Kidney (tissue), 14 donors: Measurements from ENCODE around the gene TDP1. TPM values are rescaled to one million over a fixed set of nuclear protein-coding genes. Genes with fewer than 3 reads are reported as not detected.

ENCODE experiments used
- DNase-seq, 5 donors: peaks; one replicate each; pipeline ENCODE4 v3.0.0-alpha.2; 2013 to 2020
- FAIRE-seq: peaks from 2 replicates; lab custom pipeline; 2012; peaks lifted over from hg19 to GRCh38; lab: Jason Lieb, UNC
- H3K27ac ChIP-seq, 2 donors: one replicate each; pipeline ENCODE4 v1.7.0; 2013; ENCODE audit warnings: low read depth in 2 of 2, low read length in 2 of 2, inconsistent platforms in 1 of 2
- H3K27me3 ChIP-seq: one replicate; pipeline ENCODE4 v1.7.1; 2013; ENCODE audit warnings: low read length, inconsistent platforms; ENCODE audit not compliant: control insufficient read depth, insufficient read depth
- H3K36me3 ChIP-seq, 3 donors: one replicate each; pipeline versions ENCODE4 v1.7.0 to v1.7.1; 2013; ENCODE audit warnings: low read length in 3 of 3, control low read depth in 1 of 3, inconsistent platforms in 1 of 3; ENCODE audit not compliant: insufficient read depth in 3 of 3, control insufficient read depth in 2 of 3
- H3K4me1 ChIP-seq, 3 donors: one replicate each; pipeline versions ENCODE4 v1.7.0 to v1.7.1; 2013; ENCODE audit warnings: low read length in 3 of 3, inconsistent platforms in 1 of 3, low read depth in 1 of 3; ENCODE audit not compliant: control insufficient read depth in 2 of 3, insufficient read depth in 2 of 3
- H3K4me3 ChIP-seq, 3 donors: one replicate each; pipeline versions ENCODE4 v1.7.0 to v1.8.1; 2013; ENCODE audit warnings: low read length in 3 of 3, control low read depth in 1 of 3, inconsistent platforms in 1 of 3
- H3K9ac ChIP-seq, 3 donors: one replicate each; pipeline versions ENCODE4 v1.7.0 to v1.7.1; 2013; ENCODE audit warnings: low read length in 3 of 3, control low read depth in 1 of 3, inconsistent platforms in 1 of 3
- H3K9me3 ChIP-seq, 3 donors: one replicate each; pipeline versions ENCODE4 v1.7.0 to v1.7.1; 2013; ENCODE audit warnings: low read length in 3 of 3, control low read depth in 1 of 3, inconsistent platforms in 1 of 3; ENCODE audit not compliant: control insufficient read depth in 2 of 3, insufficient read depth in 1 of 3
- intact Hi-C: fragments of 100-400 bp; cut with DNase I; formaldehyde crosslinking; loops from one replicate; pipeline ENCODE4 v1.11.1; 2022
- polyA plus RNA-seq: library from polyadenylated mRNA; stranded (reverse); fragments of 350-450 nt; fragmentation: Illumina TruSeq; extraction: RNeasy Lipid Tissue Mini Kit (QIAGEN cat#74804); gene quantifications from one replicate; pipeline ENCODE4 v1.2.3, GENCODE V29; 2014; ENCODE audit warnings: low read depth, low replicate concordance; ENCODE audit not compliant: insufficient read depth
- total RNA-seq: library from RNA; stranded (reverse); fragmentation: NEBNext Ultra II Directional; extraction: Animal tissue kit (Norgen Biotek cat#: 25700); gene quantifications from one replicate; pipeline ENCODE4 v1.2.1, GENCODE V29; 2021
- TF ChIP-seq, protein P1 (sequence below): IDR thresholded peaks from 3 replicates; pipeline ENCODE4 v1.5.1; 2012; ENCODE audit warnings: mild to moderate bottlenecking, moderate library complexity, borderline replicate concordance; ENCODE audit not compliant: insufficient read depth; ENCODE audit errors: extremely low read depth
- donor health status: control.
- donor health status: control.
- donor health status: control.
- donor health status: control.
- donor health status: control.
- donor health status: DM: yes; HTN: yes; CAD: no.
- donor health status: Normal renal cell carcinoma (clear cell type).

The TDP1 gene
- total and polyA plus RNA-seq, 2 donors from 2014 or later: 4.8 to 15.7 TPM

GRCh38 chr14:90039253-90040010, 83.7 kb downstream of the TDP1 start:
- Histone ChIP-seq H3K4me1 (no peaks in the 10 kb centered on the region), H3K27ac (no peak overlapping the region), H3K36me3 (peaks cover 0 to 2% (median 0%) of the 10 kb centered on the region in 3 donors), H3K4me3 (no peak overlapping the region), H3K9ac (no peak overlapping the region), H3K9me3 (peaks cover 0 to 5% (median 0%) of the 10 kb centered on the region in 3 donors), H3K27me3 (no peaks in the 10 kb centered on the region)
- DNase-seq (no peak), FAIRE-seq (no peak)
- intact Hi-C loops: no loop called here
- TF ChIP-seq, protein P1, sequence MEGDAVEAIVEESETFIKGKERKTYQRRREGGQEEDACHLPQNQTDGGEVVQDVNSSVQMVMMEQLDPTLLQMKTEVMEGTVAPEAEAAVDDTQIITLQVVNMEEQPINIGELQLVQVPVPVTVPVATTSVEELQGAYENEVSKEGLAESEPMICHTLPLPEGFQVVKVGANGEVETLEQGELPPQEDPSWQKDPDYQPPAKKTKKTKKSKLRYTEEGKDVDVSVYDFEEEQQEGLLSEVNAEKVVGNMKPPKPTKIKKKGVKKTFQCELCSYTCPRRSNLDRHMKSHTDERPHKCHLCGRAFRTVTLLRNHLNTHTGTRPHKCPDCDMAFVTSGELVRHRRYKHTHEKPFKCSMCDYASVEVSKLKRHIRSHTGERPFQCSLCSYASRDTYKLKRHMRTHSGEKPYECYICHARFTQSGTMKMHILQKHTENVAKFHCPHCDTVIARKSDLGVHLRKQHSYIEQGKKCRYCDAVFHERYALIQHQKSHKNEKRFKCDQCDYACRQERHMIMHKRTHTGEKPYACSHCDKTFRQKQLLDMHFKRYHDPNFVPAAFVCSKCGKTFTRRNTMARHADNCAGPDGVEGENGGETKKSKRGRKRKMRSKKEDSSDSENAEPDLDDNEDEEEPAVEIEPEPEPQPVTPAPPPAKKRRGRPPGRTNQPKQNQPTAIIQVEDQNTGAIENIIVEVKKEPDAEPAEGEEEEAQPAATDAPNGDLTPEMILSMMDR: no peak

DNA sequence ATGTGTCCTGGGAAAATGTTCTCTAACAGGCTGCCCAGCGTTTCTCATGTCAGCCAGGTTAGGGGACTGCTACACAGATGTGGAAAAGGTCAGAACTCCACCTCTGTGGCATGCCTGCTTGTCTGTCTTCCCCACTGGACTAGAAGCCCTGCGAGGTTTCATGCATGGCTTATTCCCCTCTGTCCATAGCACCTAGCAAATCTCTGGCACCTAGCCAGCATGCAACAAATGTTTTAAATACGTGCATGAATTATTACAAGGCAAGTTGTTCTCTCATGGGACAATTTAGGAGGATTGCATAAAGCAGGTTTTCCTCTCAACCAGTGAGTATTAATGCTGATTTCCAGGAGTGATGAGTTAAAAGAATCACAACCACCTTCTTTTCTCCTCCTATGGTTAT, 84.7 kb downstream of the TDP1 start:
- Histone ChIP-seq H3K9me3 (peaks cover 0 to 5% (median 0%) of the 10 kb centered on the region in 3 donors), H3K4me1 (peaks cover 0 to 2% (median 0%) of the 10 kb centered on the region in 3 donors), H3K4me3 (no peak overlapping the region), H3K36me3 (peaks cover 0 to 3% (median 0%) of the 10 kb centered on the region in 3 donors), H3K27ac (no peak overlapping the region), H3K9ac (no peak overlapping the region), H3K27me3 (no peaks in the 10 kb centered on the region)
- TF ChIP-seq, protein P1: no peak
- no peak for DNase-seq
- intact Hi-C loops: no loop called here
- FAIRE-seq: no peak

- intact Hi-C loops: no loop called here
- Histone ChIP-seq H3K27me3 (no peaks in the 10 kb centered on the region), H3K36me3 (peaks cover 0 to 3% (median 0%) of the 10 kb centered on the region in 3 donors), H3K27ac (no peak overlapping the region), H3K4me1 (peaks cover 0 to 2% (median 0%) of the 10 kb centered on the region in 3 donors), H3K9ac (no peak overlapping the region), H3K9me3 (peaks cover 0 to 2% (median 0%) of the 10 kb centered on the region in 3 donors), H3K4me3 (no peak overlapping the region)
- TF ChIP-seq, protein P1: no peak
- no peak for FAIRE-seq
- DNase-seq: no peak
Observed at GRCh38 chr14:90042496-90043252, 86.9 kb downstream of the TDP1 start.
